HCT116 (cell line): ENCODE measurements around the gene NINJ2.

Experiments
- EZH2phosphoT487 ChIP-seq: fragments of 200-600 bp; IDR thresholded peaks from 2 replicates; pipeline ENCODE4 v1.6.1; 2018; ENCODE audit warnings: antibody characterized with exemption, borderline replicate concordance
- ZNF274 ChIP-seq: fragments of 200-500 bp; sonication (Bioruptor generic); IDR thresholded peaks from 2 replicates; pipeline ENCODE4 v1.6.1; 2014; ENCODE audit warnings: mild to moderate bottlenecking, low read depth, low read length, inconsistent platforms

DNA sequence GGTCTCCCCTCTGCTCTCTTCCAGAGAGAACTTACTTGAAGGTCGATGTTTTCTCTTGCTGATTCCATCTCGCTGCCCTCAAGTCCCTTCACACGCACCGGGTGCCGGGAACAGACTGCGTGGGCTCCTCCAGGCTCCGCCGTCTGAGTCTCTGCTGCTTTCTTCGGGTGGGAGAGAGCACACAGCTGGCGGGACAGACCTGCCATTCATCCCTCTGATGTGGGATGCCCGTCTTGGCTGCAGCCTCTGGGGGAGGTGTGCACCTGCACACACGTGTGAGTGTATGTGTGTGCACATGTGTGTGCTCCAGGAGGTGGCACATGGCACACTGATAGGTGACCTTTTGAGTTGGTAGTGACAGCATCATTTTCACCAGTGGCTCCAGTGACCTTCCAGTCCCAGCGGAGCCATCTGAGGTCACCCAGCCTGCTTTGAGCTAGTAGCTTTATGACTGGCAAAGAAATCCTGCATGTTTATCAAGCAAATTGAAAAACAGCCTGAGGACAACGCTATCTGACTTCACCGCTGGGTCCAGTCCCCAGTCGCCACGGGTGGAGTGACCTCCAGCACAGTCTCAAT lies at the start of gene NINJ2:
- TF ChIP-seq EZH2phosphoT487: no peak
- no peak for TF ChIP-seq ZNF274
